Erythroblast (primary cell): ENCODE results near the gene XRCC4.
A peak's percentile ranks its signal among the peaks of the same experiment; 100 is the strongest.

Experiments used
- DNase-seq, 2 experiments: peaks; one replicate each; lab custom pipeline; 2025; lab: John Stamatoyannopoulos, UW
- GATA1 ChIP-seq: IDR thresholded peaks from 2 replicates; pipeline ENCODE4 v1.6.1; 2011; ENCODE audit warnings: low read depth, mild to moderate bottlenecking, control low read depth, low read length, moderate library complexity
- POLR2A ChIP-seq: IDR thresholded peaks from 2 replicates; pipeline ENCODE4 v1.6.1; 2011; ENCODE audit warnings: mild to moderate bottlenecking, low read length

The XRCC4 gene

GRCh38 chr5:83197326-83197967 lies 120.1 kb downstream of the XRCC4 start:
- no peak for TF ChIP-seq GATA1
- TF ChIP-seq POLR2A, result no peak
- DNase-seq, result no peak

- TF ChIP-seq POLR2A, result no peak
- TF ChIP-seq GATA1, result no peak
- no peak for DNase-seq
Observed at GRCh38 chr5:83199126-83199525, 121.8 kb downstream of the XRCC4 start.

GRCh38 chr5:83204651-83205050 lies 127.3 kb downstream of the XRCC4 start:
- no peak for DNase-seq
- TF ChIP-seq GATA1, result no peak
- no peak for TF ChIP-seq POLR2A

GRCh38 chr5:83209963-83210362 lies 132.6 kb downstream of the XRCC4 start:
- TF ChIP-seq GATA1, result no peak
- TF ChIP-seq POLR2A, result no peak
- DNase-seq, result no peak

- TF ChIP-seq POLR2A (no peak), GATA1 (no peak)
- DNase-seq, result no peak
Observed at GRCh38 chr5:83219077-83219476, 141.7 kb downstream of the XRCC4 start.

GRCh38 chr5:83219495-83219894 lies 142.1 kb downstream of the XRCC4 start:
- TF ChIP-seq POLR2A (no peak), GATA1 (no peak)
- no peak for DNase-seq

GRCh38 chr5:83220331-83220730 lies 143.0 kb downstream of the XRCC4 start:
- DNase-seq, result peak; percentile 2 to 7
- TF ChIP-seq GATA1 (no peak), POLR2A (no peak)

- no peak for DNase-seq
- no peak for TF ChIP-seq GATA1
- no peak for TF ChIP-seq POLR2A
Observed at GRCh38 chr5:83222906-83223305, 145.6 kb downstream of the XRCC4 start.

- TF ChIP-seq POLR2A, result no peak
- TF ChIP-seq GATA1, result no peak
- no peak for DNase-seq
Observed at GRCh38 chr5:83227611-83228010, 150.3 kb downstream of the XRCC4 start.

GRCh38 chr5:83230511-83230910 lies 153.2 kb downstream of the XRCC4 start:
- no peak for TF ChIP-seq GATA1
- TF ChIP-seq POLR2A, result no peak
- DNase-seq, result no peak

- TF ChIP-seq POLR2A, result no peak
- no peak for TF ChIP-seq GATA1
- no peak for DNase-seq
Observed at GRCh38 chr5:83244516-83244915, 167.2 kb downstream of the XRCC4 start.

- no peak for TF ChIP-seq POLR2A
- TF ChIP-seq GATA1, result no peak
Observed at GRCh38 chr5:83245037-83245436, 167.7 kb downstream of the XRCC4 start.

GRCh38 chr5:83246071-83246470 lies 168.7 kb downstream of the XRCC4 start:
- TF ChIP-seq GATA1, result no peak
- TF ChIP-seq POLR2A, result no peak
- DNase-seq, result no peak

More at GRCh38 chr5:83245037-83245436, 167.7 kb downstream of the XRCC4 start:
- no peak for DNase-seq

GRCh38 chr5:83249156-83249555 lies 171.8 kb downstream of the XRCC4 start:
- DNase-seq, result no peak
- TF ChIP-seq POLR2A, result no peak
- no peak for TF ChIP-seq GATA1

- DNase-seq, result no peak
- TF ChIP-seq POLR2A, result no peak
- no peak for TF ChIP-seq GATA1
Observed at GRCh38 chr5:83251849-83252248, 174.5 kb downstream of the XRCC4 start.
